A673 (cell line): ENCODE data around the gene SRRM4. TPM values are rescaled to one million over a fixed set of nuclear protein-coding genes. Genes with fewer than 3 reads are reported as not detected.

ENCODE experiments used
- BruUV-seq: library from RNA; stranded (reverse); fragments of 400-500 nt; replicated peaks from 2 replicates; lab custom pipeline; 2021; lab: Mats Ljungman, UMichigan
- CTCF ChIA-PET: fragments of 300-600 bp; sonication (Branson Sonifier 250); formaldehyde crosslinking; loops from one replicate; lab custom pipeline; 2022; ENCODE audit warnings: antibody characterized with exemption; lab: Charles Lee
- POLR2A ChIA-PET: fragments of 300-600 bp; sonication (Branson Sonifier 250); formaldehyde crosslinking; loops from one replicate; lab custom pipeline; 2022; ENCODE audit warnings: antibody characterized with exemption; ENCODE audit not compliant: low non-redundant PET; lab: Charles Lee
- DNase-seq: peaks from one replicate; pipeline ENCODE4 v3.0.0-alpha.2; 2015; ENCODE audit warnings: low spot score
- H3K27ac ChIP-seq: fragments of 200-600 bp; sonication (generic); 2 replicates; pipeline ENCODE4 v1.5.1; 2016; ENCODE audit warnings: mixed run types, low read depth, mild to moderate bottlenecking, mixed read lengths, antibody characterized with exemption, low read length; ENCODE audit not compliant: poor library complexity, severe bottlenecking
- H3K27me3 ChIP-seq: fragments of 200-600 bp; sonication (generic); replicated peaks from 2 replicates; pipeline ENCODE4 v1.6.1; 2017; ENCODE audit warnings: mixed run types, low read depth, mild to moderate bottlenecking, mixed read lengths, antibody characterized with exemption, low read length; ENCODE audit not compliant: insufficient read depth, poor library complexity
- H3K36me3 ChIP-seq: fragments of 200-600 bp; sonication (generic); 2 replicates; pipeline ENCODE4 v1.6.1; 2016; ENCODE audit warnings: mixed run types, mild to moderate bottlenecking, mixed read lengths, antibody characterized with exemption, low read length; ENCODE audit not compliant: insufficient read depth, poor library complexity, severe bottlenecking
- H3K4me1 ChIP-seq: fragments of 200-600 bp; sonication (generic); 2 replicates; pipeline ENCODE4 v1.6.1; 2017; ENCODE audit warnings: mixed run types, mild to moderate bottlenecking, mixed read lengths, antibody characterized with exemption, low read length; ENCODE audit not compliant: insufficient read depth, poor library complexity, severe bottlenecking
- H3K4me3 ChIP-seq: fragments of 200-600 bp; sonication (generic); 2 replicates; pipeline ENCODE4 v1.5.1; 2016; ENCODE audit warnings: low read depth, mixed run types, mild to moderate bottlenecking, mixed read lengths, low read length; ENCODE audit not compliant: poor library complexity, severe bottlenecking
- H3K9me3 ChIP-seq: fragments of 200-600 bp; sonication (generic); 2 replicates; pipeline ENCODE4 v1.6.1; 2016; ENCODE audit warnings: mixed run types, low read depth, mild to moderate bottlenecking, mixed read lengths, antibody characterized with exemption, low read length; ENCODE audit not compliant: poor library complexity, severe bottlenecking
- CTCF ChIP-seq: fragments of 300-800, 200-600 bp; sonication (generic); conservative IDR thresholded peaks from 2 replicates; pipeline ENCODE4 v1.5.1; 2017; ENCODE audit warnings: low read depth, mild to moderate bottlenecking, antibody characterized with exemption, low read length, moderate library complexity, mixed read lengths
- EZH2 ChIP-seq: fragments of 200-600 bp; sonication (generic); IDR thresholded peaks from 2 replicates; pipeline ENCODE4 v1.6.1; 2017; ENCODE audit warnings: borderline replicate concordance, low read depth, mild to moderate bottlenecking, mixed read lengths, antibody characterized with exemption, low read length; ENCODE audit not compliant: poor library complexity, severe bottlenecking
- intact Hi-C: fragments of 100-400 bp; cut with micrococcal nuclease; formaldehyde crosslinking; loops from one replicate; pipeline ENCODE4 v1.10.0; 2022; ENCODE audit not compliant: unreplicated experiment
- total RNA-seq: library from RNA; stranded (reverse); gene quantifications from 2 replicates; pipeline ENCODE4 v1.2.3, GENCODE V29; 2021

Gene SRRM4
- total RNA-seq, 1 experiment from 2014 or later: not detected

- TF ChIP-seq CTCF (no peak), EZH2 (no peak)
- no peaks in the 10 kb centered on the region for H3K4me1 ChIP-seq
- no peak for DNase-seq
- POLR2A ChIA-PET: no interaction called here
- intact Hi-C loops: no loop called here
- H3K4me3 ChIP-seq: no peak overlapping the region
- H3K27me3 ChIP-seq: peaks cover 69% of the 10 kb centered on the region
- BruUV-seq: no TSS peak
- CTCF ChIA-PET: no interaction called here
- H3K36me3 ChIP-seq: no peaks in the 10 kb centered on the region
- H3K9me3 ChIP-seq: no peaks in the 10 kb centered on the region
- no peak overlapping the region for H3K27ac ChIP-seq
Measured at GRCh38 chr12:119071176-119071575, 89.8 kb downstream of the SRRM4 start.

- BruUV-seq: no TSS peak
- H3K27me3 ChIP-seq: peaks cover 65% of the 10 kb centered on the region
- no peak for DNase-seq
- ChIA-PET CTCF (no interaction called here), POLR2A (no interaction called here)
- intact Hi-C loops: no loop called here
- H3K9me3 ChIP-seq: no peaks in the 10 kb centered on the region
- H3K4me1 ChIP-seq: no peaks in the 10 kb centered on the region
- TF ChIP-seq EZH2 (no peak), CTCF (no peak)
- H3K27ac ChIP-seq: no peak overlapping the region
- no peaks in the 10 kb centered on the region for H3K36me3 ChIP-seq
- H3K4me3 ChIP-seq: no peak overlapping the region
Measured at GRCh38 chr12:119071638-119072231, 90.4 kb downstream of the SRRM4 start.

GRCh38 chr12:119072440-119072839 lies 91.1 kb downstream of the SRRM4 start:
- H3K4me3 ChIP-seq: no peak overlapping the region
- H3K4me1 ChIP-seq: no peaks in the 10 kb centered on the region
- intact Hi-C loops: no loop called here
- H3K36me3 ChIP-seq: no peaks in the 10 kb centered on the region
- H3K27me3 ChIP-seq: peaks cover 60% of the 10 kb centered on the region
- BruUV-seq: no TSS peak
- DNase-seq: no peak
- CTCF ChIA-PET: no interaction called here
- TF ChIP-seq CTCF: no peak
- no peak for TF ChIP-seq EZH2
- H3K9me3 ChIP-seq: no peaks in the 10 kb centered on the region
- H3K27ac ChIP-seq: no peak overlapping the region
- POLR2A ChIA-PET: no interaction called here
